HG03571 (cell line): ENCODE results near the gene ADD2.
"Not testable (repeated sequence)": the region's sequence is repeated elsewhere in the genome, so short reads cannot be mapped to it uniquely, and the experiment has no call there.

Experiments
- ATAC-seq: cut with Tn5 transposase; IDR thresholded peaks from one replicate; pipeline ENCODE4 v1.9.1; 2021; ENCODE audit not compliant: unreplicated experiment

ADD2 gene

DNA sequence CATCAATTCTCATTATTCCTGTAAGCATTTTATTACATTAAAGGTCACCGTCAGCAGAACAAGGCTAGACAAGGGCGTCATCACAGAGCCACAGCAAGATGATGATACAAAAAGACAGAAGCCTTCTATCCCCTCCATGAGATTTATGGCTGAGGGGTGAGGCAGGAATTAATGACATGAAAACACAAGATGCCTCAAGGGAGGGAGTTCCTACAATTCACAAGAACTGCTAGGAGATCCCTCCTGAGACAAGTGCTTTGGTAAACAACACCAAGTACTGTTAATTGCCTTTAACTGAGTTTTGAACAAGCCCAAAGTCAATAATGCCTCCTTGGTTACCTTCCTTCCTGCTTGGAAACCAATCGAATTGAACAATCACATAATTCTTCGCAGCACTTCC is 14.1 kb downstream of the ADD2 start:
- no peak for ATAC-seq

DNA sequence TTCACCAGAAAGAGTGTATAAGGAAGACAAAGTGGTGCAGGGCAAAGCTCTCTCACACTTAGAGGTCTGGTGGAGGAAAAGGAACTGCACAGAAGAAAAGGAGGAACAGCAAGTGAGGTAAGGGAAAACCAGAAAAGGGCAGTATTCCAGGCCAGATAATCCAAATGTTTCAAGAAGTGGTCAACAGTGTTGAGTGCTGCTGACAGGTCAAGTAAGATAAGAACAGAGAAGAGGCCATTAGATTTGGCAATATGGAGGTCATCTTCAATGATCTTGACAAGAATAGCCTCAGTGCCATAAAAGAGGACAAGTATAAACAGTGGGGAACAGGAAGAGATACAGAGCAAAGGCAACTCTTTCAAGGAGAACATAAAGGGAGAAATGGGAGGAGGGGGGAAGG is 15.0 kb downstream of the ADD2 start:
- ATAC-seq, result no peak

DNA sequence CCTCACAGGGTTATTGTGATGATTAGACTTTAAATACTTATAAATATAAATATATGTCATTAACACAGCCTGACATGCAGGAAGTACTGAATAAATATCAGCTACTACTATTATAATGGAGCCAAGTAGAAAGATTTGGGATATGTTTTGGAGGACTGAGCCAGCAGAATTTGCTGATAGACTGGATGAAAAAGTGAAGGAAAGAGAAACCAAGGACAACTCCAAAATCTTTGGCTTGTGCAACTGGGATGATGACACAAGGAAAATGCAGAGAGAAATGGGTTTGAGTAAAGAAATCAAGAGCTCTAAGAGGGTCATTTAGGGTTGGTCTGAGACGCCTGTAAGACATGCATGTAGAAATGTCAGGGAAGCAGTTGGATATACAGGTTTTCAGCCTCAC is 15.6 kb downstream of the ADD2 start:
- ATAC-seq, result no peak

DNA sequence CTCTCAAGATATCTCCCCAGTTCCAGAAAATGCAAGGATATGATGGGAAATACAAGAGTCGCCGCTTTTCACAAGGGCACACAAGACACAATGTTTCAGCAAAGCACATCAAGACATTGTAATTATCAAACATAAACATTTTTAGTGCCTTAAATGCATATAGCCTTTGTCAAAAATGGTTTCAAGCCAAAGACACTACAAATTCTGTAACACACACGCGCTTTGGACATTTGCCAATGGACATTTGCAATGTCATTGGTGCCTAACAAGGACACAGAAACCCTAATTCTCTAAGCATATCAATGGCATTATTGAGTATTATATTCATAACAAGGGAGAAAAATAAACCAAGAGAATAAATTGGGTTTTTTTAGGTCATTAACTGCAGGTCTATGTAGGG is 16.1 kb downstream of the ADD2 start:
- no peak for ATAC-seq

DNA sequence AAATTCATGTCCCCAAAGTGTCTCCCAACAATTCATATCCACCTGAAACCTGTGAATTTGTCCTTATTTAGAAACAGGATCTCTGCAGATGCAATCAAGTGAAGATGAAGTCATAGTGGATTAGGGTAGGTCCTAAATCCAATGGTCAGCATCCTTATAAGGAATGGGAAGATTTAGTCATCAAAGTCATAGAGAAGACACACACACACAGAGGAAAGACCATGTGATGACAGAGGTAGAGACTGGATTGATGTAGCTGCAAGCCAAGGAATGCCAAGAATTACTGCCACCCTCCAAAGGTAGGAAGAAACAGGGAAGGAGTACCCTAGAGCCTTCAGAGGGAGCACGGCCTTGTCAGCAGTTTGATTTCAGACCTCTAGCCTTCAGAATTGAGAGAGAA is 17.7 kb downstream of the ADD2 start:
- no peak for ATAC-seq

DNA sequence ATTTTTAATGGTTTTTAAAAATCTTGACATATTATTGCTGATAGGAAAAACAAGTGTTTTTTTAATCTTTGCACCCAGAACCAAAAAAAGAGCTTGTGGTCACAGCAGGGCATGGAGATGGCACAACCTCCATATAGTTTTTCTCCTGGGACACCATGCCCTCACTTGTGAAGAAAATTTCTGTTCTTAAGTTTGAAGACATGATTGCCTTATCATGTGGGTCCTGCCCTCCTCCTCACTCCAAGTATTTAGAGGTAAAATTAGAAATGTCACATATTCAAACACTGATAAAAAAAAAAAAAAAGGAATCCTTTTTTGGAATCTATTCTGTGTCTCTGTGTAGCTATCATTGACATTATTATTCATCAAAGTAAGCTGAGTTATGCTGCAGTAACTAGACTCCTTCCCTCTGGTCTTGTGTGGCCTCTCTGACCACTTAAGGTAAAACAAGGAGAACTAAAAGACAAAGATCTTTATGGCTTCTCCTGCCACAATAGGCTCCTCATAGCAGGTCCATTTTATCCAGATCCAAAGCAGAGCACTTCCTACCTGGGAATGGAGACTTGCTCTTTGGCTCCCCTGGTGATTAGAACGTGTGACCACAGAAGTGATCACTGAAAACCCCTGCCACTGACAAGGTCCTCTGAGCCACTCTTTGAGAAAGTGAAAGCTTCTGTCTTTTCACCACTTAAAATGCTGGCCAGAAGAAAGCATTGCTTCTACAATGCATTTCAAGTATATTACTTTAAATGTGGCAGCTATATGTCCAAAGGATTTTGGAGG is 19.8 kb downstream of the ADD2 start:
- no peak for ATAC-seq

DNA sequence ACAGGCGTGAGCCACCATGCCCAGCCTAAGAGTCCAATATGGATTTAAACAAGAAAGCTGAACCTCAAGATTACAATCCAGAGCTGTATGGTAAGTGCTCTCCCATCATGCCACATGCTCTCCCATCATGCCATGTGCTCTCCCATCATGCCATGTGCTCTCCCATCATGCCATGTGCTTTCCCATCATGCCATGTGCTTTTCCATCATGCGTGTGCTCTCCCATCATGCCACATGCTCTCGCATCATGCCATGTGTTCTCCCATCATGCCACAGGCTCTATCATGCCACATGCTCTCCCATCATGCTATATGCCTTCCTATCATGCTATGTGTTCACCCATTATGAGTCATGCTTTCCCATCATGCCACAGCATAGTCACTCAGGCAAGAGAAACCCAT is 20.7 kb downstream of the ADD2 start:
- ATAC-seq, result no peak

DNA sequence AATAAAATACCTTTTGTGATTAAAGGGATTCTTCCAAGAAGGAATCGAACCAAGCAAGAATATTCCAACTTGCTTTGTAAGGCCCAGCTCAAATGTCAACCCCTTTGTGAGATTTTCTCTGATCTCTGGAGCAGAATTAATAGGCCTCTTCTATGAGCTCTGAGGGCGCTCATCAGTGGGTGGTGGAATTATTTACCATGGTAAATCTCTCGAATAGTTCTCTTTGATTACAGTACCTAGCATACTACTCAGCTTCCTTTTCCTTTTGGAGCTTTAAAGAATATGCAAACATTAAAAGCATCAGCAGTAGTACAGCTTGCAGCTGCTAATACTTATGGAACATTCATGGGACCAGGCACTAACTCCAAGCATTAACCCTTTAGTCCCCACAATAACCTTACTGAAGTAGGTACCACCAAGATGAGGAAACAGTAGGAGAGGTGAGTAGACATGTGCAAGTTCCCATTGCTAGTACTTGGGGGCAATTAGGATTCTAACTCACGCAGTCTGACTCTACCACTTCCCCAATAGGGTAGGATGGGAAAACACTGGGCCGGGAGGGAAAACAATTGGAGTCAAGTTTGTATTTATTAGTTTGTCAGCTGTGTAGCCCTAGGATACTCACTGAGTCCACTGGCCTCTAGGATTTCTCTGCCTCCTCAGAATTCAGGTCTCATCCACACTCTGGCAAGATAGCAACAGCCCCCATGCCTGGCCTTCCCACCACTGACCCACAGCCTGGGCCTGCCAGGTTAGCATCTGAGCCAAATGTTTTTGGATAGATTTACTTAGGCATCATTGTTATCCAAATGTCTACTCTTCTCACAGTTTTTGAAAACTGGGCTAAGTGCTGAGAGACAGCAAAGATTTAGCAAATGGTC is 21.7 kb downstream of the ADD2 start:
- no peak for ATAC-seq

DNA sequence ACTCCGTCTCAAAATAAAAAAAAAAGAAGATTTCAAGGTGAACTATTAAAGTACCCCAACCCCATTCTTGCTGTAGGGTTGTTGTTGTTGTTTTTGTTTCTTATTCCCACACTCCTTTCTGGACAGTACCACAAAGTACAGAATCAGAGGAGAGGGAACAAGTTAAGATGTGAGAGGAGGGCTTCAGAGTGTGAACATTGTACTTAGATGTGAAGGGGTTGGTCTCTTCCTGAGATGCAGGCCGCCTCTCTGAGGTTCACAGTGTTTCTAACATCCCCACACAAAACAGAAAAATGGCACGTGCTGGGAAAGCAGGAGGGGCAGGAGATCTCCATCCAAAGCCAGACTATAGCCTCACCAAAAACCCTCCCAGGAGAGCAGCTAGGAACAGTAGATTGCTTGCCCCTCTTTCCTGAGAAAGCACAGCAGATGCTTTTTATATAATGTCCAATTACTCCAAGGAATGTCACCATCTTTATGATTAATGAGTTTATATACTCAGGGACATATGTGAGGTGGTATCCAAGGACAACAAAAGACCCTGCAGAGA is 22.6 kb downstream of the ADD2 start:
- no peak for ATAC-seq

DNA sequence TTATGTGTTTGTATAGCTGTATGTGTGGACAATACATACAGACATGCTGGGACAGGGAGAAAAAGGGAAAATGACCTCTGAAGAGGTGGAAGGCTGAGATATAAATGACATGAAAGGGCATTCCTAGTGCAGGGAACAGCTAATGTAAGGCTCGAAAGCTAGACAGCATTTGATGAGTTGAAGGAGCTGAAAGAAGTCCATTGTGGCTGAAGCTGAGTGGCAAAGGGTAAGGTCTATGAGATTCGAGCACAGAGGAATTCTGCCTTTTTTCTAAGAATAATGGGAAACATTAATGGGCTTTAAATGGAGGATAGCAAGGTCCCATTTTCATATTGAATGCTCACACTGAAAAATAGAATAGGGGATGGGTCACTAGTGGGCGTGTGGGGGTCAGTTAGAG is 23.6 kb downstream of the ADD2 start:
- ATAC-seq, result no peak

DNA sequence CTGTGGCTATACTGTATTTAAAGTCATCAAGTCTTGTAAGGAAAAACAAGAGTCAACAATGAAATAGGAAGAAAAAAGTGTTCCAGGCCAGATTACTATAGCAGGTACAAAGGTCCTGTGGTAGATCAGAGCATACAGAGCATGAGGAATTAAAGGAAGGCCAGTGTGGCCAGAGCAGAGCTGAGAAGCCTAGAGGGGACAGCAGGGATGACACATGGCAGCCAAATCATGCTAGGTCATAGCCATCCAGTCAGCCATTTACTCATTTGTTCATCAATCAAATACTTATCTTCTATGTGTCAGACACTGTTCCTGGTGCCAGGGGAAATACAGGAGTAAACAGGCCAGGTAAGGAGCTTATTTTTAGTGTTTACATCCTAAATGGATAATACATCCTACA is 24.3 kb downstream of the ADD2 start:
- no peak for ATAC-seq

DNA sequence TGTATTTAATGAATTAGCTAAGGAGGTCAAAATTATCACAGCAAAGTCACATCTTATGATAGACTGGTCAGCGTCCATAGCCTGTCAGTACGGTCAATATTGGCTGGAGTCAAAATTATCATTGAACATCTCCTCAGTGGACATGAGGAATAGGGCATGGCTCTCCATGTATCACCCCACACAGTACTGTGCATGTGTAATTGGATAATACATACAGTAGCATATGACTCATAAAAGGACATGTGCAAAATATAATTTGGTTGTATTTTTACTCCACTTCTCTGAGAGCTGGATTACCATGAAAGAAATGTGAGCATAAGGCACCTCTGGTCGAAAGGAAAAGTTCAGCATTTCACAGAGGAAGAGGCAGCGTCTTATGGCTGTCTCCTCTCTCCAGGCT is 24.9 kb downstream of the ADD2 start:
- ATAC-seq, result no peak

DNA sequence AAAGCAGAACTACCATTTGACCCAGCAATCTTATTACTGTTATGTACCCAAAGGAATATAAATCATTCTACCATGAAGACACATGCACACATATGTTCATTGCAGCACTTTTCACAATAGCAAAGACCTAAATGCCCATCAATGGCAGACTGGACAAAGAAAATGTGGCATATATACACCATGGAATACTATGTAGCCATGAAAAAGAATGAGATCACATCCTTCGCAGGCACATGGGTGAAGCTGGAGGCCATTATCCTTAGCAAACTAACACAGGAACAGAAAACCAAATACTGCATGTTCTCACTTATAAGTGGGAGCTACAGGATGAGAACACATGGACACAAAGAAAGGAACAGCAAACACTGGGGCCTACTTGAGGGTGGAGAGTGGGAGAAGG is 28.5 kb downstream of the ADD2 start:
- ATAC-seq, result not testable (repeated sequence)

DNA sequence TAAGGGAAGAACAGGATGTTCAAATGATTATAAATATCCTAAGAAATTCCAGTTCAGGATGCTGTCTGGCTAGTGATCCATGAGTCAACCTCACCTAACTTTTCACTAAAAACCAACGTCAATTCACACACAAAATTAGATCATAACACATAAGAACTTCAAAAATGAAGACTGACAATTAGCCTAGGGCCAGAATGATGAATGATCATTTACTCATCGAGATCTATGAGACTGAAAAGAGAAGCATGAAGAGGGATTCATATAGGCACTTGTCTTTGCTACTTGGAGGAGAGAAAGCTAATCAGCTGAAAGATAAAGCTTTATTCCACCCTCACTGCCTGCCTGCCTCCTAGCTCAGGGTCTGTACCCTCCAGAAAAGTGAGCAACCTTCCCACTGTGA is 29.8 kb downstream of the ADD2 start:
- ATAC-seq, result no peak

DNA sequence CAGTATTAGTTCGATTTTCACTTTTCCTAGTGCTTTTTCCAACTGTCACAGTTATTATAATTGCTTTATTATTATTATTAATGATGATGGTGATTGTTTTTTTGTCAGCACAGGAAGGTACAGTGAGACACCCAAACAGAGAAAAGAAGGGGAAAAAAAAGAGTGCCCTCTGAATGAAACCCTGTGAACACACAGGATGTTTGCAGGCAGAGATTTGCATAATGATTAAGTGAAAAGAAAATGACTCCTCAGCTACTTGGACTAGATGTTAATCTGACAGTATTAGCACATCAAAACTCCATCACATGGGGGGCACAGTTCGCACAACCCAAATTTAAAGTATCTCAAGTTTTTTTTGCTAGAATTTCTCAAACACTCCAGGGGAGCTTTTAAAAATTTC is 32.9 kb downstream of the ADD2 start:
- no peak for ATAC-seq

DNA sequence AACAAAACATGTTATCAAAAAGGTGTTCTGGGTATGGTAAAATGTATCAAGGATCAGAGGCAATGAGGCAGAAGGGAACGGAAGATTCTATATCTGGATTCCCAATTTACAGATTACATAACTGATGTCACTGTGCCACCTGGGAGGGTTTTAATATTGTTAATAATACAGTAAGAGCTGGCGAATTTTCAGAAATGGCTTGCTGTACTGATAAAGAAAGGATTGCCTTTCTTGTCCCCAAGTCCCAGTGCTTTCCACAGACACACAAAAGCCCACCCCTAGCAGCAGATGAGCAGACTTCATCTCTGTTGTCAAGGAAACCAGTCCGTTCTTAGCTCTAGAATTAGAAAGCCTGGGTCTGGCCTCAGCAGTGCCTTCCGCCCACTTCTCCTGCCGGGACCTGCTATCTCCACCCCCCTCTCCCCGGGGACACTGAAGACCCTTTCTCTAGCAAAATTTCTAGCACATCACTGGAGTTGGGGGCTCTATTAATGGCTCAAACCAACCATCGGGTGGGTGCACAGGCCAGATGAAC is 34.3 kb downstream of the ADD2 start:
- ATAC-seq, result no peak

DNA sequence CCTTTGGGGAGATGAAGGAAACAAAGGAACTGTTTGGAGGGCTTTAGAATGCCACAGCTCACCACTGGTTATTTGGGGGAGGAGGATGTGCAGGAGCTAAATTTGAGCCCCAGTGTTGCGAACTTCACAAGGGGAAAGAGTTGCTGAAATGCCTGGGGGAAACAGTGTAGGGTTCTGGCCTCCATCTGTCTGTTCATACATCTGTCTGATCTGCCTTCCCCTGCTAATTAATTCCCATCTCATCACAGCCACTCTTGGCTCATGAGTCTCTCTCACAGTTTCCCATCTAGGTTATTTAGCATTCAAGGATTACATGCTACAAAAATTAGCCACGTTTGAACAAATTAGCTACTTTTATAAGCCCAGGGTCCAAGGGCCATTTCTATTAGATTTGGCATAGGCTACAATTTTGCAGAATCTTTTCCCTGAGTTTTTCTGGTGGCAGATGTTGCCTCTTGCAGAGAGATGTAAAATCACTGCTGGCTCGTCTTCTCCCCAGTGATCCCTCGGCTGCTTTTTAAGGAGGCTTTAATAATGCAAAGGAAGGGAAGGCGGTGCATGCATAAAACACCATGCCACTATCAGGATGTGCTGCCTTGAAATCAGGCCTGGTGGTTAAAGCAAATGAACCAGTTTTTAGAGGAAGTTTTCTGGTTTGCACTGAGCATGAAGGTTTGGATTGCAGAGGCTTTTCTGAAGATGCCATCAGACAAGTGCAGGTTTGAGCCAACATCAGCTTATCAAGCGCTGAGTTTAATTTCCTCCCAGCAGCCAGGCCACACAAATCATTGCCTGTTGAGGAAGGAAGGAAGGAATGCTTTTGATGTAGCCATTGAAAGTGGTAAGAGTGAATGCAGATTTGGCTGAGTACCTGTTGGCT is 35.0 kb downstream of the ADD2 start:
- no peak for ATAC-seq

DNA sequence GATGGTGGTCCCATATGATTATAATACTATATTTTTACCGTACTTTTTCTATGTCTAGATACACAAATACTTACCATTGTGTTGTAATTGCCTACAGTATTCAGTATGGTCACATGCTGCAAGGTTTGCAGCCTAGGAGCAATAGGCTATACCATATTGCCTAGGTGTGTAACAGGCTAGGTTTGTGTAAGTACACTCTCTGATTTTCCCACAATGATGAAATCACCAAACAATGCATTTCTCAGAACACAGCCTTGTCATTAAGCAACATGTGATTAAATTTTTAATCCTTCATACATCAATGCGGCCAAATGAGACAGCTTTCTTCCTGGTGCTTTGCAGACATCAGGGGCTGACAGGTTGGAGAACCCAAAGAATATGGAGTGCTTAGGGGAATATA is 37.3 kb downstream of the ADD2 start:
- no peak for ATAC-seq

DNA sequence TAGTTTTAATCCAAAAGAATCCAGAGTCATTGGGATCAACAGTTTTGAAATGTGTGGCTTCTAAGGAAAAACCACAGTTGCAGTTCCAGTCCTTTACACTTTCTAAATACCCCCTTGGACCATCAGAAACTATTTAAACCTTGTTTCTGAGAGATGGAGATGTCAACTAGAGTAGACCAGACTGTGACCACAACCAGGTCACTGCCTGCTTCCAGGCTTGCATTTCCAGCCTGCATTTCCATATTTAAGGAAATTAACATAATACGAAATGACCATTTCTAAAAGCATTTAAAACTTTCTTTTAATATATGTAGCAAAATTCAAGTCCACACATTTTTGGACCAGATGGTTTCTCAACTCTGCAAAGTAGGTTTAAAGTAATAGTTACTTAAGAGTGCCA is 38.4 kb downstream of the ADD2 start:
- no peak for ATAC-seq

DNA sequence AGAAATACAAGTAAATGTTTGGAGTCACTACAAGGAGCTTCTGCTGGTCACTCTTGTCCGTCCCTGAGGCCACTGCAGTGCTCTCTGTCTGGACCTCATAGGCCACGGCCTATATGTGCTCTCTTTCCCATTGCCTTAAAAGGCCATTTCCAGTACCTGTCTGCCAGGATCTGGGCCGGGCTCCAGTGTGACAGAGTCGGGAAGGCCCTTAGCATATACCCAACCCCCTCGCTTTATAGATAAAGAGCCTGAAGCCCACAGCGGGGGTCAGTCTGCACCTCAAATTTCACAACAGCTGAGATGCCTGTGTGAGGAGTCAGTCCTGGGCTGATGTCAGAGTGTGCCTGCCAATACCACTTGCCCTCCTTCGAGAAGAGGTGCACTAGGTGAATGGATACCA is 39.9 kb downstream of the ADD2 start:
- ATAC-seq, result no peak
